ENCODE results near the gene NDUFAF3.

DNA sequence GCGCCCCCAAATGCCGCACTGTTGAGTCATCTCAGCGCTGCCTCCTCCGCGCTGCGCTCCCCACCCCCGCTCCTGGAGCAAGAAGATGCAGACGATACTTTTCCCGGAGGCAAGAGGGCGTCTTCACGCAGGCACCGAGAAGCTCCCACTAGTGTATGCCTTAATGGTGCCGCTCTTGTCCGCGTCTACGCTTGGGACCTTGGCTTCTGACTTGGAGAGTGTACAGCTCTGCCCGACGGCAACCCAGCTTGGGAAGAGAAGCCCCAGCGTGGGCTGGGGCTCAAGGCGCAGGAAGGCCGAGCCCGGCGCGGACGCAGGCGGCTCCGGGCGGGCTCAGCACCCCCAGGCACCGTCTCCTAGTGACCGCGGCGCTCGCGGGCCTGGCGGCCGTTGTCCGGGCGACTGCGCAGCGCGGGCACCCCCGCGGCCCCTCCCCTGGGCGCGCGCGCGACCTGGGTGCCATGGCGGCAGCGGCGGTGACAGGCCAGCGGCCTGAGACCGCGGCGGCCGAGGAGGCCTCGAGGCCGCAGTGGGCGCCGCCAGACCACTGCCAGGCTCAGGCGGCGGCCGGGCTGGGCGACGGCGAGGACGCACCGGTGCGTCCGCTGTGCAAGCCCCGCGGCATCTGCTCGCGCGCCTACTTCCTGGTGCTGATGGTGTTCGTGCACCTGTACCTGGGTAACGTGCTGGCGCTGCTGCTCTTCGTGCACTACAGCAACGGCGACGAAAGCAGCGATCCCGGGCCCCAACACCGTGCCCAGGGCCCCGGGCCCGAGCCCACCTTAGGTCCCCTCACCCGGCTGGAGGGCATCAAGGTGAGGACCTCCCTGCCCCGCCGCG is 31.9 kb upstream of the NDUFAF3 start, which contains the start of gene P4HTM:
- TF ChIP-seq PAX5 (IDR thresholded peaks at IDR 0.05; ENCODE audit: insufficient read depth, low read length, severe bottlenecking) (no peak), SPI1 (IDR thresholded peaks at IDR 0.05; ENCODE audit: low read depth, low read length) (no peak), POLR2A (IDR thresholded peaks at IDR 0.05; ENCODE audit: low read depth, low read length) (no peak; the same call in 1 of the 2 replicates)
